Uterus (tissue), 4 donors: ENCODE data around the gene SNRK. TPM values are rescaled to one million over a fixed set of nuclear protein-coding genes. Genes with fewer than 3 reads are reported as not detected.

Experiments used
- DNase-seq, 2 donors: peaks; one replicate each; pipeline ENCODE4 v3.0.0-alpha.2; 2019 to 2020
- H3K27ac ChIP-seq, 2 donors: fragments of 200-600 bp; sonication (generic); 1 replicate in 1 of 2; 2 replicates in 1 of 2; pipeline ENCODE4 v1.5.1; 2016 to 2018
- H3K27me3 ChIP-seq, 2 donors: fragments of 200-600 bp; sonication (generic); one replicate each; pipeline ENCODE4 v1.5.1; 2018 to 2019; ENCODE audit warnings: control low read depth in 1 of 2
- H3K36me3 ChIP-seq, 2 donors: fragments of 200-600 bp; sonication (generic); one replicate each; pipeline ENCODE4 v1.5.1; 2019; ENCODE audit warnings: control low read depth in 1 of 2
- H3K4me1 ChIP-seq, 2 donors: fragments of 200-600 bp; sonication (generic); one replicate each; pipeline ENCODE4 v1.5.1; 2018 to 2019; ENCODE audit warnings: control low read depth in 1 of 2
- H3K4me3 ChIP-seq, 2 donors: fragments of 200-600 bp; sonication (generic); 1 replicate in 1 of 2; 2 replicates in 1 of 2; pipeline ENCODE4 v1.5.1; 2018 to 2019; ENCODE audit warnings: mild to moderate bottlenecking in 1 of 2
- H3K9me3 ChIP-seq, 2 donors: fragments of 200-600 bp; sonication (generic); one replicate each; pipeline ENCODE4 v1.5.1; 2019; ENCODE audit warnings: control low read depth in 1 of 2
- CTCF ChIP-seq, 4 experiments: fragments of 200-600 bp in 2 of 4; fragments of 450-650 bp in 2 of 4; sonication (generic) in 2 of 4; IDR thresholded peaks; one replicate each; pipeline ENCODE4 v1.5.1; 2016 to 2019; ENCODE audit warnings: antibody characterized with exemption in 4 of 4, mild to moderate bottlenecking in 2 of 4, moderate library complexity in 1 of 4
- POLR2A ChIP-seq, 2 donors: fragments of 450-650 bp; IDR thresholded peaks; one replicate each; pipeline ENCODE4 v1.6.1; 2016; ENCODE audit warnings: antibody characterized with exemption in 2 of 2, mild to moderate bottlenecking in 1 of 2, moderate library complexity in 1 of 2
- intact Hi-C: fragments of 100-400 bp; cut with DNase I; formaldehyde crosslinking; loops from one replicate; pipeline ENCODE4 v1.15.1; 2023; ENCODE audit warnings: low total_unique reads
- total RNA-seq, 4 donors: library from RNA; depleted of rRNA in 3 of 4; stranded (reverse); fragments of >200 nt in 3 of 4; gene quantifications; one replicate each; pipeline versions ENCODE4 v1.1.0 to v1.2.4, GENCODE V29; 2014 to 2023
- donor health status: DM: yes; HTN: yes; CAD: no.

SNRK gene
- total RNA-seq, 4 donors from 2014 or later, result 57.1 to 109 (median 98.3) TPM

- intact Hi-C loops, result no loop called here
- no peaks in the 10 kb centered on the region for H3K27me3 ChIP-seq
- DNase-seq, result no peak
- H3K9me3 ChIP-seq, result no peaks in the 10 kb centered on the region
- TF ChIP-seq CTCF (IDR thresholded peaks at IDR 0.05) (no peak), POLR2A (IDR thresholded peaks at IDR 0.05) (no peak)
- peak overlapping the region; percentile 33 to 57 for H3K4me3 ChIP-seq
- peak overlapping the region; percentile 76 to 98 for H3K27ac ChIP-seq
- H3K36me3 ChIP-seq, result no peaks in the 10 kb centered on the region
- H3K4me1 ChIP-seq, result peaks cover 0 to 7% of the 10 kb centered on the region in 2 donors
These were observed 1.1 kb downstream of the SNRK start for GRCh38 chr3:43287500-43287873.

- TF ChIP-seq POLR2A (IDR thresholded peaks at IDR 0.05), result no peak
- TF ChIP-seq CTCF (IDR thresholded peaks at IDR 0.05), result no peak
- DNase-seq, result no peak
- intact Hi-C loops, result no loop called here
- H3K4me1 ChIP-seq, result peaks cover 0 to 7% of the 10 kb centered on the region in 2 donors
- H3K4me3 ChIP-seq, result peak overlapping the region; percentile 33 to 57
- no peaks in the 10 kb centered on the region for H3K9me3 ChIP-seq
- H3K27ac ChIP-seq, result peak overlapping the region; percentile 76 to 98
- no peaks in the 10 kb centered on the region for H3K27me3 ChIP-seq
- H3K36me3 ChIP-seq, result no peaks in the 10 kb centered on the region
These were observed 2.0 kb downstream of the SNRK start for GRCh38 chr3:43288366-43288765.

- H3K9me3 ChIP-seq, result no peaks in the 10 kb centered on the region
- TF ChIP-seq POLR2A (IDR thresholded peaks at IDR 0.05) (no peak), CTCF (IDR thresholded peaks at IDR 0.05) (no peak)
- no peaks in the 10 kb centered on the region for H3K27me3 ChIP-seq
- DNase-seq, result no peak
- H3K27ac ChIP-seq, result peak overlapping the region; percentile 76 to 98
- peaks cover 0 to 7% of the 10 kb centered on the region in 2 donors for H3K4me1 ChIP-seq
- intact Hi-C loops, result no loop called here
- H3K36me3 ChIP-seq, result no peaks in the 10 kb centered on the region
- H3K4me3 ChIP-seq, result peak overlapping the region; percentile 33 to 57
These were observed 2.5 kb downstream of the SNRK start for GRCh38 chr3:43288850-43289249.

- H3K9me3 ChIP-seq, result no peaks in the 10 kb centered on the region
- peaks cover 0 to 7% of the 10 kb centered on the region in 2 donors for H3K4me1 ChIP-seq
- H3K27ac ChIP-seq, result peak overlapping the region; percentile 76 to 98
- H3K4me3 ChIP-seq, result peak overlapping the region in 1 of 2 donors; percentile 57
- H3K36me3 ChIP-seq, result no peaks in the 10 kb centered on the region
- TF ChIP-seq CTCF (IDR thresholded peaks at IDR 0.05), result no peak
- TF ChIP-seq POLR2A (IDR thresholded peaks at IDR 0.05), result no peak
- intact Hi-C loops, result no loop called here
- H3K27me3 ChIP-seq, result no peaks in the 10 kb centered on the region
- no peak for DNase-seq
These were observed 3.1 kb downstream of the SNRK start for GRCh38 chr3:43289401-43289800.

- Histone ChIP-seq H3K27ac (peak overlapping the region; percentile 76 to 98), H3K4me1 (peaks cover 2 to 7% of the 10 kb centered on the region in 2 donors)
These were observed 3.6 kb downstream of the SNRK start for GRCh38 chr3:43289841-43290470.

More at GRCh38 chr3:43289841-43290470, 3.6 kb downstream of the SNRK start:
- no peak for TF ChIP-seq POLR2A (IDR thresholded peaks at IDR 0.05)
- TF ChIP-seq CTCF (IDR thresholded peaks at IDR 0.05), result no peak
- H3K9me3 ChIP-seq, result no peaks in the 10 kb centered on the region
- no peak for DNase-seq
- no peaks in the 10 kb centered on the region for H3K27me3 ChIP-seq
- intact Hi-C loops, result no loop called here
- no peaks in the 10 kb centered on the region for H3K36me3 ChIP-seq
- H3K4me3 ChIP-seq, result no peak overlapping the region
